Nephron (organoid): ENCODE measurements around the gene HCN2.

ENCODE experiments used
- H3K27ac Mint-ChIP-seq, 3 experiments: 2 replicates each; pipeline ENCODE4 v1.8.0; 2020; ENCODE audit warnings: mixed read lengths in 3 of 3, mild to moderate bottlenecking in 2 of 3, moderate library complexity in 1 of 3
- H3K27me3 Mint-ChIP-seq: 2 replicates; pipeline ENCODE4 v1.8.0; 2021; ENCODE audit warnings: low read depth, mild to moderate bottlenecking, moderate library complexity, mixed read lengths
- H3K36me3 Mint-ChIP-seq: 2 replicates; pipeline ENCODE4 v1.8.0; 2020; ENCODE audit warnings: low read depth, mixed read lengths
- H3K4me1 Mint-ChIP-seq: 2 replicates; pipeline ENCODE4 v1.8.0; 2020; ENCODE audit warnings: mixed read lengths
- H3K4me3 Mint-ChIP-seq, 3 experiments: 2 replicates each; pipeline ENCODE4 v1.8.0; 2020; ENCODE audit warnings: mild to moderate bottlenecking in 3 of 3, mixed read lengths in 3 of 3, moderate library complexity in 2 of 3
- H3K9me3 Mint-ChIP-seq: 2 replicates; pipeline ENCODE4 v1.8.0; 2020; ENCODE audit warnings: mixed read lengths
- TF ChIP-seq, protein P1 (sequence below), 3 experiments: fragments of 200-600 bp; sonication (generic); IDR thresholded peaks; one replicate each; pipeline ENCODE4 v1.5.0; 2021; ENCODE audit warnings: antibody characterized with exemption in 3 of 3; ENCODE audit not compliant: unreplicated experiment in 3 of 3

The HCN2 gene

DNA sequence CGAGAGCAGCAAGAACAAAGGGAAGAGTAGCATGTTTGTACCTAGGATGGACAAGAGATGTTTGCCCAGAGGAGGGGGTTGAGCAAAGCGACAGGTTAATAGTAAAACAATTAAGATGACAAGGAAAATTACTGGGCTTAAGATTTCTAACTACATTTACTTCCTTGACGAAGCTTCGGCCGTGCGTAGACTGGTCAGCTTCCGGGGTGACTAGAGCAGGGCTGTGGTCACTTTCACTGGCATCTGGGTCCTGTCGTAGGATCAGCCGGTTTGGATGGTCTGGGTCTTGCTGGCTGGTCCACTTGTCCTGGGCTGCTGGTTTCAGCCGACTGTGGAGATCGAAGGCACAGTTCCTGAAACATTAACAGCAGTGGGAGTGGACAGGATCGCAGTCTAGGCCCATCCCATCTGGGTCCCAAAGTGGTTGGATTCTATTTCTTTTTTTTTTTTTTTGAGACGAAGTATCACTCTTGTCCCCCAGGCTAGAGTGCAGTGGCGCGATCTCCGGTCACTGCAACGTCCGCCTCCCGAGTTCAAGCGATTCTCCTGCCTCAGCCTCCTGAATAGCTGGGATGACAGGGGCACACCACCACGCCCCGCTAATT lies 22.3 kb upstream of the HCN2 start:
- TF ChIP-seq, protein P1, sequence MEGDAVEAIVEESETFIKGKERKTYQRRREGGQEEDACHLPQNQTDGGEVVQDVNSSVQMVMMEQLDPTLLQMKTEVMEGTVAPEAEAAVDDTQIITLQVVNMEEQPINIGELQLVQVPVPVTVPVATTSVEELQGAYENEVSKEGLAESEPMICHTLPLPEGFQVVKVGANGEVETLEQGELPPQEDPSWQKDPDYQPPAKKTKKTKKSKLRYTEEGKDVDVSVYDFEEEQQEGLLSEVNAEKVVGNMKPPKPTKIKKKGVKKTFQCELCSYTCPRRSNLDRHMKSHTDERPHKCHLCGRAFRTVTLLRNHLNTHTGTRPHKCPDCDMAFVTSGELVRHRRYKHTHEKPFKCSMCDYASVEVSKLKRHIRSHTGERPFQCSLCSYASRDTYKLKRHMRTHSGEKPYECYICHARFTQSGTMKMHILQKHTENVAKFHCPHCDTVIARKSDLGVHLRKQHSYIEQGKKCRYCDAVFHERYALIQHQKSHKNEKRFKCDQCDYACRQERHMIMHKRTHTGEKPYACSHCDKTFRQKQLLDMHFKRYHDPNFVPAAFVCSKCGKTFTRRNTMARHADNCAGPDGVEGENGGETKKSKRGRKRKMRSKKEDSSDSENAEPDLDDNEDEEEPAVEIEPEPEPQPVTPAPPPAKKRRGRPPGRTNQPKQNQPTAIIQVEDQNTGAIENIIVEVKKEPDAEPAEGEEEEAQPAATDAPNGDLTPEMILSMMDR (IDR thresholded peaks at IDR 0.05; ENCODE audit: unreplicated experiment in 3 of 3) = no peak
- H3K36me3 Mint-ChIP-seq = peaks cover 12% of the 10 kb centered on the region
- H3K4me3 Mint-ChIP-seq = peak overlapping the region in 1 of 3 experiments; percentile 8
- peaks cover 13% of the 10 kb centered on the region for H3K4me1 Mint-ChIP-seq
- peaks cover 6% of the 10 kb centered on the region for H3K27me3 Mint-ChIP-seq
- peaks cover 6% of the 10 kb centered on the region for H3K9me3 Mint-ChIP-seq
- peak overlapping the region; percentile 68 to 91 (median 68) for H3K27ac Mint-ChIP-seq

DNA sequence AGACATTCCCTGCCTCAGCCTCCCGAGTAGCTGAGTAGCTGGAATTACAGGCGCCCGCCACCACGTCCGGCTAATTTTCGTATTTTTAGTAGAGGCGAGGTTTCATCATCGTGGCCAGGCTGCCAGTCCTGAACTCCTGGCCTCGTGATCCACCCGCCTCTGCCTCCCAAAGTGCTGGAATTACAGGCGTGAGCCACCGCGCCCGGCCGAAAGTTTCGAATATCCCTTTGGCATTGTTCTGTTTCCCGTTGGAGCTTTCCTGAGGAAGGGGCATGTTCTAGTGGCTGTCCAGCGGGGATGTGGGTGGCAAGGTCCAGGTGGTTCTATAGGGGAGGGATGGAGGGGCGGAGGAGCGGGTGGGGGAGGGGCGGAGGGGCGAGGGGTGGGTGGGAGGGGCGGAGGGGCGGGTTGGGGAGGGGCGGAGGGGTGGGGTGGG lies 19.4 kb upstream of the HCN2 start:
- Mint-ChIP-seq H3K9me3 (peaks cover 4% of the 10 kb centered on the region), H3K4me1 (peaks cover 28% of the 10 kb centered on the region), H3K27me3 (peaks cover 6% of the 10 kb centered on the region), H3K27ac (no peak overlapping the region), H3K4me3 (peak overlapping the region in 1 of 3 experiments; percentile 25), H3K36me3 (peaks cover 8% of the 10 kb centered on the region)
- TF ChIP-seq, protein P1 (IDR thresholded peaks at IDR 0.05; ENCODE audit: unreplicated experiment in 3 of 3) = no peak

- Mint-ChIP-seq H3K4me3 (peak overlapping the region; percentile 91 to 93 (median 93)), H3K4me1 (peaks cover 31% of the 10 kb centered on the region), H3K9me3 (peaks cover 4% of the 10 kb centered on the region), H3K27me3 (peaks cover 6% of the 10 kb centered on the region), H3K36me3 (peaks cover 8% of the 10 kb centered on the region), H3K27ac (peak overlapping the region; percentile 88 to 99 (median 95))
- TF ChIP-seq, protein P1 (IDR thresholded peaks at IDR 0.05; ENCODE audit: unreplicated experiment in 3 of 3) = no peak
These were observed 18.6 kb upstream of the HCN2 start for GRCh38 chr19:570937-571565.

DNA sequence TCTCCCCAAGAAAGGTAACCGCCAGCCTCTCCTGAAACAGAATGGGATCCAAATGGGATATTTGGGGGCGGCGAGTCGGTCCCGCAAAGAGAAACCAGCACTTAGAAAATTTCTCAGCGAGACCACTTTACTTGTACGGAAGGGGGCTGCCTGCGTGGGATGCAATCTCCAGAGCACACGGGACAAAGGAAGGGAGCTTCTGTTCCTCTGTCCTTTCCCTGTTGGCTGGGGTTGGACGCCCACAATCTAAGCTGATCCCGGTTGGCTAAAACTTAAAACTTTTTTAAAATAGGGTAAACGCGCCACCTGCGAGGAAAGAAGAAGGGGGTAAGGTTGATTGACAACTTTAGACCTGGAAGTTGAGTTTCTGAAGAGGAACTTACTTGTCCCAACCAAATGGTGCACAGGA lies 18.1 kb upstream of the HCN2 start:
- Mint-ChIP-seq H3K4me1 (peaks cover 32% of the 10 kb centered on the region), H3K9me3 (peaks cover 4% of the 10 kb centered on the region), H3K4me3 (peak overlapping the region; percentile 91 to 93 (median 93)), H3K27me3 (peaks cover 6% of the 10 kb centered on the region), H3K27ac (peak overlapping the region; percentile 88 to 99 (median 95)), H3K36me3 (peaks cover 4% of the 10 kb centered on the region)
- TF ChIP-seq, protein P1 (IDR thresholded peaks at IDR 0.05; ENCODE audit: unreplicated experiment in 3 of 3) = no peak

- TF ChIP-seq, protein P1 (IDR thresholded peaks at IDR 0.05; ENCODE audit: unreplicated experiment in 3 of 3) = no peak
These were observed 17.4 kb upstream of the HCN2 start, which contains the start of gene BSG for GRCh38 chr19:572140-572742. TSS of gene BSG (plus strand) at chr19:572596. CDS start at chr19:572635, 39 bp downstream.

More at GRCh38 chr19:572140-572742, 17.4 kb upstream of the HCN2 start, which contains the start of gene BSG:
- H3K36me3 Mint-ChIP-seq = peaks cover 4% of the 10 kb centered on the region
- H3K27ac Mint-ChIP-seq = peak within 1 kb of the TSS; percentile 88 to 99 (median 95)
- H3K27me3 Mint-ChIP-seq = peaks cover 6% of the 10 kb centered on the region
- H3K9me3 Mint-ChIP-seq = peaks cover 4% of the 10 kb centered on the region
- H3K4me1 Mint-ChIP-seq = peaks cover 37% of the 10 kb centered on the region
- peak within 1 kb of the TSS; percentile 92 to 93 (median 93) for H3K4me3 Mint-ChIP-seq
